MM.1S (cell line): Measurements from ENCODE around the gene PAPPA.

Experiments used
- CTCF ChIP-seq: fragments of 300-600 bp; sonication (generic); IDR thresholded peaks from 2 replicates; pipeline ENCODE4 v1.5.1; 2016; ENCODE audit warnings: antibody characterized with exemption, low read length, mixed read lengths
- EZH2 ChIP-seq: fragments of 300-600 bp; sonication (generic); optimal IDR thresholded peaks from 2 replicates; pipeline ENCODE3; 2017; ENCODE audit warnings: low read depth, mild to moderate bottlenecking, antibody characterized with exemption, low read length, mixed read lengths
- EZH2phosphoT487 ChIP-seq: fragments of 300-600 bp; sonication (generic); IDR thresholded peaks from 2 replicates; pipeline ENCODE4 v1.6.1; 2018; ENCODE audit warnings: antibody characterized with exemption, low read length

DNA sequence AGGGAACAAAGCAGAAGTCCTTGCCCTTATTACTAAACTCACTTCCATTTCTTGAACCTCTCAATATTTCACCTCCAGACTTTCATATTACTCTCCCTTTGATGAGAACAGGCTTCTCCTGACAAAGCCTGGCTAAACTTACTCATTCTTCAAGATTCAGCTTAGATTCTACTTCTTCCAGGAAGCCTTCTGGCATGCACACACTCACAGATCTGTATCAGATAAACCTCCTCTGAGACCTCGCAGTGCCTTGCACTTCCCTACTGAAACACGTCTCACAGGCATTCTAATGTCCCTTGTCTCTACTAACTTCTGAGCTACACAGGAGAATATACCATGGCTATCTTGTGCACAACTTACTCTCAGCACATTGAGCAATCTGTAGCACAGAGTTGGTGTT, 16.6 kb upstream of the PAPPA start:
- no peak for TF ChIP-seq CTCF
- no peak for TF ChIP-seq EZH2
- no peak for TF ChIP-seq EZH2phosphoT487
